Central memory CD8-positive, alpha-beta T cell (primary cell): Measurements from ENCODE around the gene PRDM16.
A peak's percentile ranks its signal among the peaks of the same experiment; 100 is the strongest.

Experiments used
- ATAC-seq: fragments of 150-1000 bp; cut with Tn5 transposase; replicated peaks from 2 replicates; pipeline ENCODE4 v1.10.0; 2022; ENCODE audit warnings: mild to moderate bottlenecking, moderate FRiP score, moderate number of reproducible peaks; ENCODE audit not compliant: poor library complexity, severe bottlenecking; ENCODE audit errors: extremely low read depth
- DNase-seq, 2 donors: peaks; one replicate each; pipeline ENCODE4 v3.0.0; 2021; ENCODE audit warnings: low spot score in 2 of 2
- H3K27ac Mint-ChIP-seq: one replicate; pipeline ENCODE4 v1.8.0; 2022; ENCODE audit warnings: low read depth, mild to moderate bottlenecking, moderate library complexity, mixed read lengths
- H3K27me3 Mint-ChIP-seq: one replicate; pipeline ENCODE4 v1.8.0; 2022; ENCODE audit warnings: mixed read lengths
- H3K36me3 Mint-ChIP-seq: one replicate; pipeline ENCODE4 v1.8.0; 2022; ENCODE audit warnings: mild to moderate bottlenecking, moderate library complexity, mixed read lengths; ENCODE audit not compliant: insufficient read depth
- H3K4me1 Mint-ChIP-seq: one replicate; pipeline ENCODE4 v1.8.0; 2022; ENCODE audit warnings: mixed read lengths
- H3K4me3 Mint-ChIP-seq: one replicate; pipeline ENCODE4 v1.8.0; 2022; ENCODE audit warnings: mild to moderate bottlenecking, moderate library complexity, mixed read lengths
- H3K9me3 Mint-ChIP-seq: one replicate; pipeline ENCODE4 v1.8.0; 2022; ENCODE audit warnings: mixed read lengths

PRDM16 gene

DNA sequence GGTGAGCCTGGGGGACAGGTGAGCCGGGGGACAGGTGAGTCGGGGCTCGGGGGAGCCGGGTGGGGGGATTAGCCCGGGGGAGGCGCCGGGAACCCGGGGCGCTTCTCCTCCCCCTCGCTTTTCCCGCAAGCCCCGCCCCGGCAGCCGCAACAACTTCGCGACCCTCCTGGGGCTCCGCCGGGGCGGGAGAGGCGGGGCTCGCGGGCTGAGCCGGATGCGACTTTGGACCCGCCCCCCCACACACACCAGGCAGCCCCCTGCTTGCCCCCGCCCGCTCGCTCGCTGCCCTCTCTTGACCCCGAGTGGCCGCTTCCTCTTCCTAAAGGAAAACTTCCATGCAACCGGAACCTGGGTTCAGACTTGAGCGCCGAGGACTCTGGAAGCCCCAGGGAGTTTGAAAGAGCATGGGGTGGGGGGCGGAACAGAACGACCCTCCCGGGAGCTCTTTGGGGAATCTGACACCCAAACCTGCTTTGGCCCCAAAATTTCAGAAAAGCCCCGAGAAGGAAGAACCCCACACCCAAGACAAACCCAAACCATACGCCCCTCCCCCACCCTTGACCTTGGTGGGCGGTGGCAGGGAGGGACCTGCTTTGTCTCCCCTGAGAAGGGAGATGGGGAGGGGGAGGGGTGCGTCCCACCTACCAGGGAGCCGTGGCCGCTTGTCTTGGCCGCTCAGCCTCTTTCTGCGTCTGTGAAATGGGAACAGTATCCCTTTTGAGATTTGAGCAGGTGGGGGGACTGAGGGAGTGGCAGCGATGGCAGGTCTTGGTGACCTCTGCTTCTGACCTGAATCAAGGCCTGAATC, 386.0 kb downstream of the PRDM16 start:
- Mint-ChIP-seq H3K27ac (no peak overlapping the region), H3K27me3 (peaks cover 18% of the 10 kb centered on the region), H3K4me3 (peak overlapping the region; percentile 65), H3K4me1 (no peaks in the 10 kb centered on the region), H3K36me3 (peaks cover 1% of the 10 kb centered on the region), H3K9me3 (no peaks in the 10 kb centered on the region)
- no peak for ATAC-seq
- no peak for DNase-seq

- H3K9me3 Mint-ChIP-seq = no peaks in the 10 kb centered on the region
- no peak overlapping the region for H3K27ac Mint-ChIP-seq
- no peaks in the 10 kb centered on the region for H3K4me1 Mint-ChIP-seq
- peaks cover 1% of the 10 kb centered on the region for H3K36me3 Mint-ChIP-seq
- peaks cover 9% of the 10 kb centered on the region for H3K27me3 Mint-ChIP-seq
- DNase-seq = no peak
- H3K4me3 Mint-ChIP-seq = peak overlapping the region; percentile 65
- no peak for ATAC-seq
These were observed 386.9 kb downstream of the PRDM16 start for GRCh38 chr1:3455670-3456448.

GRCh38 chr1:3456449-3456963, 387.5 kb downstream of the PRDM16 start:
- H3K36me3 Mint-ChIP-seq = peaks cover 1% of the 10 kb centered on the region
- ATAC-seq (no peak), DNase-seq (no peak)
- no peak overlapping the region for H3K4me3 Mint-ChIP-seq
- H3K27me3 Mint-ChIP-seq = peaks cover 3% of the 10 kb centered on the region
- no peaks in the 10 kb centered on the region for H3K4me1 Mint-ChIP-seq
- no peaks in the 10 kb centered on the region for H3K9me3 Mint-ChIP-seq
- no peak overlapping the region for H3K27ac Mint-ChIP-seq

DNA sequence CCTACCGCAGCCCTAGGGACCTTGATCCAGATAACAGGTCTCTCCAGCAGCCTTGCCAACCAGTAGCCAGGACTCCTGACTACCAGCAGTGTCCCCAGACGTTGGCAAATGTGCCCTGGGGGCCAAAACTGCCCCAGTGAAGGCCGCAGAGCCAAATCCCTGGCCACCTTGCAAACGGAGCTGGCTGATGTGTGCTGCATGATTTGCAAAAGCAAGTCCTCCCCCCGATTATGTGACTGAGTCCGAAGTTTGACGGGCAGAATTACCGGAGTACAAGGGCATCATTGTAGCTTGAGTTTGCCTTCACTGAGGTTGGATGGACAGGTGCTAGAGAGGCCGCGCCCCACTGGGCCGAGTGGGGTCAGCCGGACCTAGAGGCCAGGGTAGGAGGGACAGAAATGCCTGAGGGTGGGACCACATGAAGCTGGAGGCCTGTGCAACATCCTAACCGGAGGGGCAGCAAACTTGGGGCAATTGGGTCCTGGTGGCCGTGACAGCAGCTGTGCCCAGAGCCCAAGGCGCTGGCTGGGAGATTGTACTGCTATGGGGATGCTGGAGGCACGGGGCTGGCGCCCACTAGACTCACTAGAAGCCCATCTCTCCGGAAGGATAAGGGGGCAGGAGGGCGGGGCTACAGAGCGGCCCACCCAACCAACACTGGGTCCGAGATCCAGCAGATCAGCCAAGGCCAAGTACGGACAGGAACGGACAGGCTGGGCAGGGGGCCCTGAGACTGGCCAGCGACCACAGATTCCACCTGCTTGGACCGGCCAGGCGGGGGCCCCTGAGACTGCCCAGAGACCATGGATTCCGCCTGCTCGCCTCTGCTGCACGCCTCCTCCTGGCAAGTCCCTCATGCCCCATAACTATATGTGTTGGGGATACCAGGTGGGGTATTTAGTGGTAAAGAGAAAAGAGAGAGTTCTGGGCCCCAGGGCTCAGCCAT, 388.2 kb downstream of the PRDM16 start:
- H3K4me3 Mint-ChIP-seq = no peak overlapping the region

GRCh38 chr1:3457910-3458883, 389.2 kb downstream of the PRDM16 start:
- H3K4me3 Mint-ChIP-seq = no peak overlapping the region
- no peaks in the 10 kb centered on the region for H3K9me3 Mint-ChIP-seq
- DNase-seq = no peak
- peaks cover 1% of the 10 kb centered on the region for H3K36me3 Mint-ChIP-seq
- no peak overlapping the region for H3K27ac Mint-ChIP-seq
- H3K27me3 Mint-ChIP-seq = no peaks in the 10 kb centered on the region
- H3K4me1 Mint-ChIP-seq = no peaks in the 10 kb centered on the region
- ATAC-seq = no peak

More for the DNA sequence above, 388.2 kb downstream of the PRDM16 start:
- H3K36me3 Mint-ChIP-seq = peaks cover 1% of the 10 kb centered on the region
- no peaks in the 10 kb centered on the region for H3K9me3 Mint-ChIP-seq
- H3K4me1 Mint-ChIP-seq = no peaks in the 10 kb centered on the region
- H3K27me3 Mint-ChIP-seq = no peaks in the 10 kb centered on the region
- DNase-seq (no peak), ATAC-seq (no peak)
- H3K27ac Mint-ChIP-seq = no peak overlapping the region

DNA sequence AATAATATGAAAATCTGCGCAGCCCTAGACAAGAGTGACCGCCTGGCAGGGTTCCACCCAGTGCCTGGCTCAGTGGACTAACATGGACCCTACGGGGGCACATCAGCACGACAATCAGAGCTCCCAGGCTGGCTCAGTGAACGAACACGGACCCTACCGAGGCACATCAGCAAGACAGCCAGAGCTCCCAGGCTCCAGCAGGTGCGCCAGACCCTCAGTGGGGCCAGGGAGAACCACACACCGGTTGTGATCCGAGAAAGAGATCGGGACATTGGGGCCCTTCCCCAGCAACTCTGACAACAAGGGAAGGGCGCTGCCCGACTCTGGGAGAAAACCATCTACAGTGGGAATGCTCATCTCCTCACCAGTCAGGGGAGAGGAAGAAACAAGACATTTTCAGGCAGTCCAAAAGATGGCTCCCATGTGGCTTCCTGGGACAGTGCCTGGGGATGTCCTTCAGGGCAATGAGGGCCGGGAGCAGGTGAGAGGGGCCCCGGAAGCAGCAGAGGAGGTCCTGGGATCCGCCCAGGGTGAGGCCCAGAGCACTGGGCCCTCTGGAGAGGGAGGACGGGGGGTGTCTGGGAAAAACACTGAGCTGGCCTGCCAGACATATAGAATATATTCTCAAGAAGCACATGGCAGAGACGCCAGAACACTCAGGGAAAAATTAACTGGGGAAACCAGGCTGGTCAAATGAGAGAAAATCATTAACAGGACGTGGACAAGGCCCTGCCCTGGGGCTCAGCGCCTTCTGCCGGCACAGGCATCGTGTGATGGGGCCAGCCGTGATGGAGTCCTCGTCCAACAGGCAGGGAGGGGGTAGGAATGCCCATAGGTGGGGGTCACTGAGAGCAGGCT, 390.3 kb downstream of the PRDM16 start:
- Mint-ChIP-seq H3K4me1 (no peaks in the 10 kb centered on the region), H3K4me3 (no peak overlapping the region), H3K9me3 (no peaks in the 10 kb centered on the region), H3K36me3 (peaks cover 1% of the 10 kb centered on the region), H3K27ac (no peak overlapping the region), H3K27me3 (no peaks in the 10 kb centered on the region)
- ATAC-seq (no peak), DNase-seq (no peak)

- Mint-ChIP-seq H3K4me1 (no peaks in the 10 kb centered on the region), H3K36me3 (peaks cover 1% of the 10 kb centered on the region), H3K27ac (no peak overlapping the region), H3K27me3 (no peaks in the 10 kb centered on the region), H3K9me3 (no peaks in the 10 kb centered on the region), H3K4me3 (no peak overlapping the region)
- ATAC-seq (no peak), DNase-seq (no peak)
These were observed 391.1 kb downstream of the PRDM16 start for GRCh38 chr1:3459940-3460671.

DNA sequence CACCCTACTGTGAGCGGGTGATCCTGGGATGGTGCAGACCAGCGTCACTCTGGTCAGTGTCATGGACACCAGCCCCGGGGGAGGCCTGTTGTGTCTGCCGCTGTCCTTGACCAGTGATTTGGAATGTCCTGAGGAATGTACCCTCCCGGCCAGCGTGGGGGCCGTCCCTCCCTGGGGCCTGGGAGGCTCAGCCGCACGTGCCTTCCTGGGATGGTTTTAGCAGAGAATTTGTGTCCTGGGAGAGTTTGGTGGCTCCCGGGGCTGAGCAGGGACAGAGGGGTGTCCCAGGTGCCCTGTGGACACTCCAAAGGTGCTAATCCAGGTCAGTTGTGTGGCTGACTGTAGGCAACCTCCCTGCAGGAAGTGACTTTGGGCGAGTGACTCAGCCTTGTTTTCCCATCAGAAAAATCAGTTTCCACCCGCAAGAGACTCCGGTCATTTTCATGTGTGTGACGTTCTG, 391.7 kb downstream of the PRDM16 start:
- DNase-seq = no peak
- Mint-ChIP-seq H3K4me3 (no peak overlapping the region), H3K27ac (no peak overlapping the region)

GRCh38 chr1:3461238-3461933, 392.4 kb downstream of the PRDM16 start:
- Mint-ChIP-seq H3K4me1 (no peaks in the 10 kb centered on the region), H3K36me3 (peaks cover 1% of the 10 kb centered on the region), H3K27ac (no peak overlapping the region), H3K4me3 (no peak overlapping the region), H3K9me3 (no peaks in the 10 kb centered on the region), H3K27me3 (peaks cover 8% of the 10 kb centered on the region)
- DNase-seq = no peak
- ATAC-seq = no peak

More for the DNA sequence above, 391.7 kb downstream of the PRDM16 start:
- no peaks in the 10 kb centered on the region for H3K9me3 Mint-ChIP-seq
- no peak for ATAC-seq
- peaks cover 1% of the 10 kb centered on the region for H3K27me3 Mint-ChIP-seq
- H3K36me3 Mint-ChIP-seq = peaks cover 1% of the 10 kb centered on the region
- H3K4me1 Mint-ChIP-seq = no peaks in the 10 kb centered on the region

DNA sequence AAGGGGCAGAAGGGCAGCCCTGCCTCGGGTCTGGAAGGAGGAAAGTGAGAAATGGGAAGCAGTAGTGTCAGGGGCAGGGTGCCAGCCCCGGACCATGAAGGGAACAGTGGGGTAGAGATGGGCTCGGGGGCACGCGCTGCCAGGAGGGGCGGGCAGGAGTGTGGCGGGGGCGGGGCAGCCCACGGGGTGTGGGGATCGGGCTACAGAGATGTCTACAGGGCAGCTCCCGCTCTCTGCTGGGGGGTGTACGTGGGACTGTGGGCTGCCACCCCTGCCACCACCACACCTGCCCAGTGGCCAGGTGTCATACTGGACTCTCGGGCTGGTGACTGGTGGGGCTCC, 392.9 kb downstream of the PRDM16 start:
- Mint-ChIP-seq H3K9me3 (no peaks in the 10 kb centered on the region), H3K27ac (no peak overlapping the region), H3K4me3 (no peak overlapping the region), H3K27me3 (peaks cover 13% of the 10 kb centered on the region), H3K36me3 (peaks cover 1% of the 10 kb centered on the region), H3K4me1 (no peaks in the 10 kb centered on the region)
- DNase-seq (no peak), ATAC-seq (no peak)
